ENCODE results near the gene PSTPIP1. TPM values are rescaled to one million over a fixed set of nuclear protein-coding genes. Genes with fewer than 3 reads are reported as not detected.

PSTPIP1 gene
- total and polyA plus RNA-seq, 2 of the 8 experiments (the other 6 are each of a cell fraction or from before 2014, with no cell fraction given) = 1.6 to 1.8 TPM

GRCh38 chr15:76953913-76954312 lies 41.0 kb upstream of the PSTPIP1 start:
- no peak overlapping the region for H2BK15ac ChIP-seq (ENCODE audit: low read length)
- H3K79me2 ChIP-seq (ENCODE audit: control insufficient read depth in 1 of 2, insufficient read depth in 2 of 2, low read length in 2 of 2) = no peaks in the 10 kb centered on the region
- no peaks in the 10 kb centered on the region for H3K4me1 ChIP-seq (replicated peaks in 1 of 4; ENCODE audit: control insufficient read depth in 3 of 4, insufficient read depth in 4 of 4, low read length in 3 of 4)
- no peak overlapping the region for H3K23ac ChIP-seq (ENCODE audit: insufficient read length)
- H4K20me1 ChIP-seq (replicated peaks in 1 of 2; ENCODE audit: control insufficient read depth in 1 of 2, insufficient read depth in 2 of 2, low read length in 2 of 2) = no peaks in the 10 kb centered on the region
- H2BK120ac ChIP-seq (replicated peaks; ENCODE audit: low read depth, low read length) = no peak overlapping the region
- H3K36me3 ChIP-seq (ENCODE audit: control insufficient read depth in 2 of 4, insufficient read depth in 4 of 4, low read length in 3 of 4) = peaks cover 2 to 21% (median 12%) of the 10 kb centered on the region in 4 experiments; a peak in 6 of 8 replicates
- no peak overlapping the region for H3K9ac ChIP-seq (replicated peaks in 1 of 4; ENCODE audit: extremely low read depth in 1 of 4, low read depth in 3 of 4, low read length in 3 of 4)
- no peaks in the 10 kb centered on the region for H3K27me3 ChIP-seq (replicated peaks in 1 of 4; ENCODE audit: control insufficient read depth in 3 of 4, extremely low read depth in 1 of 4, insufficient read depth in 3 of 4, low read length in 3 of 4)
- H2BK20ac ChIP-seq (ENCODE audit: low read length) = no peak overlapping the region
- H3K18ac ChIP-seq (ENCODE audit: extremely low read depth, low read length) = no peak overlapping the region
- WGBS, 2 experiments (ENCODE audit: extremely low coverage in 1 of 2, insufficient coverage in 1 of 2, insufficient read length in 1 of 2, insufficient replicate concordance in 2 of 2, low coverage in 1 of 2, low lambda C conversion rate in 2 of 2, missing lambda C conversion rate in 1 of 2) = 66% methylated on average over 3 of the region's 3 CpGs; no CpG with 5 or more reads in 1 of the 2 experiments
- H4K5ac ChIP-seq (ENCODE audit: insufficient read length, low read depth, low read length) = no peak overlapping the region
- no peak for DNase-seq (ENCODE audit: low read depth in 1 of 2, low spot score in 2 of 2)
- H2AK5ac ChIP-seq (ENCODE audit: low read depth, low read length) = no peak overlapping the region
- no peak overlapping the region for H4K8ac ChIP-seq (ENCODE audit: extremely low read depth, insufficient read depth, low read length)
- H2AFZ ChIP-seq (ENCODE audit: low read length) = no peak overlapping the region
- H4K91ac ChIP-seq (replicated peaks; ENCODE audit: insufficient read length, low read length) = no peak overlapping the region
- H2BK12ac ChIP-seq (ENCODE audit: low read depth, low read length) = no peak overlapping the region
- H3K4me3 ChIP-seq (ENCODE audit: extremely low read depth in 1 of 4, insufficient read depth in 2 of 4, low read depth in 3 of 4, low read length in 4 of 4) = no peak overlapping the region
- H3K27ac ChIP-seq (ENCODE audit: low read depth, low read length) = no peak overlapping the region
- H3K79me1 ChIP-seq (ENCODE audit: low read depth, low read length) = no peaks in the 10 kb centered on the region; the same call in 1 of the 2 replicates
- H2BK5ac ChIP-seq (ENCODE audit: low read depth, low read length) = no peak overlapping the region
- H3K23me2 ChIP-seq (ENCODE audit: low read depth, low read length) = no peaks in the 10 kb centered on the region
- no peak overlapping the region for H3K4ac ChIP-seq (replicated peaks; ENCODE audit: insufficient read length, low read depth, low read length)
- ChIA-PET CTCF (ENCODE audit: partially characterized antibody) (interaction anchor here (0.6 to 0.9 kb wide), 2 partner anchors 9 to 20 kb away, joined by 3 to 4 read pairs; no protein-coding TSS in a partner anchor), POLR2A (ENCODE audit: partially characterized antibody) (interaction anchor here (0.7 to 2.7 kb wide), 3 partner anchors 8 to 960 kb away, joined by 3 to 13 read pairs (median 11); partner anchors contain the start of gene RCN2)
- no peak overlapping the region for H3K4me2 ChIP-seq (ENCODE audit: insufficient read depth in 1 of 2, low read depth in 2 of 2, low read length in 2 of 2)
- H3K9me3 ChIP-seq (ENCODE audit: insufficient read depth in 2 of 2, low read depth in 1 of 2, low read length in 1 of 2) = no peaks in the 10 kb centered on the region
- FAIRE-seq = no peak
- H3K56ac ChIP-seq (replicated peaks; ENCODE audit: insufficient read length, low read depth, low read length) = no peak overlapping the region
- H3K14ac ChIP-seq (ENCODE audit: insufficient read length) = no peak overlapping the region
- TF ChIP-seq SRF (IDR thresholded peaks at IDR 0.05; ENCODE audit: low read depth, low read length) (no peak), BRCA1 (IDR thresholded peaks at IDR 0.05; ENCODE audit: low read depth, low read length) (no peak), HDAC6 (IDR thresholded peaks at IDR 0.05; ENCODE audit: low read depth, low read length) (no peak), PHF8 (conservative IDR thresholded peaks at IDR 0.05; ENCODE audit: low read depth, low read length) (no peak), TEAD4 (IDR thresholded peaks at IDR 0.05; ENCODE audit: low read depth, low read length) (no peak), RFX5 (IDR thresholded peaks at IDR 0.05; ENCODE audit: borderline replicate concordance, low read depth, low read length) (no peak), TCF12 (IDR thresholded peaks at IDR 0.05; ENCODE audit: low read depth, low read length) (no peak), BCL11A (IDR thresholded peaks at IDR 0.05; ENCODE audit: low read depth in 2 of 2, low read length in 2 of 2) (no peak)
